Neural crest cell (in vitro differentiated cells): Measurements from ENCODE around the gene EIF2AK2. TPM values are rescaled to one million over a fixed set of nuclear protein-coding genes. Genes with fewer than 3 reads are reported as not detected.

ENCODE experiments used
- DNase-seq: peaks from one replicate; pipeline ENCODE4 v3.0.0; 2021; ENCODE audit warnings: low read depth, mixed read lengths, low spot score
- H3K27ac Mint-ChIP-seq: one replicate; pipeline ENCODE4 v1.8.0; 2021; ENCODE audit warnings: mild to moderate bottlenecking, mixed read lengths; ENCODE audit not compliant: unreplicated experiment
- H3K27me3 Mint-ChIP-seq: 2 replicates; pipeline ENCODE4 v1.8.0; 2021; ENCODE audit warnings: low read depth, mild to moderate bottlenecking, mixed read lengths
- H3K36me3 Mint-ChIP-seq: 2 replicates; pipeline ENCODE4 v1.8.0; 2021; ENCODE audit warnings: low read depth, mild to moderate bottlenecking, mixed read lengths
- H3K4me1 Mint-ChIP-seq: 2 replicates; pipeline ENCODE4 v1.8.0; 2021; ENCODE audit warnings: mixed read lengths
- H3K4me3 Mint-ChIP-seq: one replicate; pipeline ENCODE4 v1.8.0; 2021; ENCODE audit warnings: mild to moderate bottlenecking, mixed read lengths
- H3K9me3 Mint-ChIP-seq: 2 replicates; pipeline ENCODE4 v1.8.0; 2021; ENCODE audit warnings: mixed read lengths
- total RNA-seq: library from RNA; stranded (reverse); gene quantifications from 2 replicates; pipeline ENCODE4 v1.2.1, GENCODE V29; 2021
- TF ChIP-seq, protein P1 (sequence below): fragments of 200-600 bp; sonication (generic); conservative IDR thresholded peaks from 2 replicates; pipeline ENCODE4 v1.5.0; 2021; ENCODE audit warnings: antibody characterized with exemption, mild to moderate bottlenecking

EIF2AK2 gene
- total RNA-seq, 1 donor from 2014 or later = 34.1 TPM

DNA sequence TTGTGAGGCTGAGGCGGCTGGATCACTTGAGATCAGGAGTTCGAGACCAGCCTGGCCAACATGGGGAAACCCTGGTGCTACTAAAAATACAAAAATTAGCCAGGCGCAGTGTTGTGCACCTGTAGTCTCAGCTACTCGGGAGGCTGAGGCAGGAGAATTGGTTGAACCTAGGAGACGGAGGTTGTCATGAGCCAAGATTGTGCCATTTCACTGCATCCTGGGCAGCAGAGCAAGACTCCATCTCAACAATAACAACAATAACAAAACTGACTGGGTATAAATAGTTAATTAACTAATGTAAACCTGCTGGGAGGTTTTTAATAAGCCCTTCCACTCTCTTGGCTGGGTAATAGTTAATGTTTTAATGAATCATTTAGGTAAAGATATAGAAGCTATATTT is 23.9 kb upstream of the EIF2AK2 start:
- DNase-seq = no peak
- Mint-ChIP-seq H3K9me3 (no peaks in the 10 kb centered on the region), H3K4me3 (no peak overlapping the region), H3K27ac (no peak overlapping the region), H3K4me1 (no peaks in the 10 kb centered on the region), H3K27me3 (no peaks in the 10 kb centered on the region), H3K36me3 (no peaks in the 10 kb centered on the region)
- TF ChIP-seq, protein P1, sequence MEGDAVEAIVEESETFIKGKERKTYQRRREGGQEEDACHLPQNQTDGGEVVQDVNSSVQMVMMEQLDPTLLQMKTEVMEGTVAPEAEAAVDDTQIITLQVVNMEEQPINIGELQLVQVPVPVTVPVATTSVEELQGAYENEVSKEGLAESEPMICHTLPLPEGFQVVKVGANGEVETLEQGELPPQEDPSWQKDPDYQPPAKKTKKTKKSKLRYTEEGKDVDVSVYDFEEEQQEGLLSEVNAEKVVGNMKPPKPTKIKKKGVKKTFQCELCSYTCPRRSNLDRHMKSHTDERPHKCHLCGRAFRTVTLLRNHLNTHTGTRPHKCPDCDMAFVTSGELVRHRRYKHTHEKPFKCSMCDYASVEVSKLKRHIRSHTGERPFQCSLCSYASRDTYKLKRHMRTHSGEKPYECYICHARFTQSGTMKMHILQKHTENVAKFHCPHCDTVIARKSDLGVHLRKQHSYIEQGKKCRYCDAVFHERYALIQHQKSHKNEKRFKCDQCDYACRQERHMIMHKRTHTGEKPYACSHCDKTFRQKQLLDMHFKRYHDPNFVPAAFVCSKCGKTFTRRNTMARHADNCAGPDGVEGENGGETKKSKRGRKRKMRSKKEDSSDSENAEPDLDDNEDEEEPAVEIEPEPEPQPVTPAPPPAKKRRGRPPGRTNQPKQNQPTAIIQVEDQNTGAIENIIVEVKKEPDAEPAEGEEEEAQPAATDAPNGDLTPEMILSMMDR = no peak

DNA sequence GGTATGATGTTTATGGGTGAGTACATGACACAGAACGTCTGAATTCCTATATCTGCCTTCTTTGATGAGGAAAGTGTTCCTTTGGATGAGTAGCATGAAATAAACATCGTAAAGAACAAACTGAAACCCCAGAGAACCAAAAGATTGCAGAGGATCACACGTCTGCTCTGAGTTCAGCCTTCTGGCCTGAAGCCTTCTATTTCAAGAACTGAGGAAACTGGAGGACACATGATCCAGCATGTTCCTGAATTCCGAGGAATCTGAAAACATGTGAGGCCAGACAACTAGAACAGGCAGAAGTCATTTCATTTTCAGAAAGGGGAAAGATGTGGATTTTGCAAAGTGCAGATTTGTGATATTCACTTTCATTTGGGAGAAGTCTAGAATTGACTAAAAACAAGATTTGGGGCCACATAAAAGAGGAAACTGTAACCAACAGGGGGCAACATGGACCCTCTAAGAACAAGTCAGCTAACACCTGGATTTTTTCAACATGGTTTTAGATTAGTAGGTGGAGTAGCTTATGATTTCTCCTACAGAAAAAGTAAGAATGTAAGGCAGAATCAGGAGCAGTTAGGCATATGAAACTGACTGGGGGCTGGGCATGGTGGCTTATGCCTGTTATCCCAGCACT is 23.3 kb upstream of the EIF2AK2 start:
- TF ChIP-seq, protein P1 = no peak
- Mint-ChIP-seq H3K36me3 (no peaks in the 10 kb centered on the region), H3K4me3 (no peak overlapping the region), H3K9me3 (no peaks in the 10 kb centered on the region), H3K27me3 (no peaks in the 10 kb centered on the region), H3K27ac (no peak overlapping the region), H3K4me1 (no peaks in the 10 kb centered on the region)
- no peak for DNase-seq

DNA sequence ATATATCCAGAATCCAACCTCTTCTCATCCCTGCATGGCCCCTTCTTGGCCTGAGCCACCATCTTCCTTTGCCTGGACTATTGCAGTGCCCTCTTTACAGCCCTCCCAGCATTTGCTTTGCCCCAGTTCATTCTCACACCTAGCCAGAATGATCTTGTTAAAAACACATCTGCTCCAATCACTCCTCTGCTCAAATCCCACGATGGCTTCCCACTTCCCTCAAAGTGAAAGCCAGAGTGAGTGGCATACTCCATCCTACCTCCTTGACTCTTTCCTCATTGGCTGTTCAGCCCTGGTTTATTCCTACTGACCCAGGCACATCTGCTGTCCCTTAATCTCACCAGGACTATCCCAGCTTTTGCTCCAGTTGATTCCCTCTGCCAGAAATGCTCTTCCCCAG is 17.0 kb upstream of the EIF2AK2 start:
- Mint-ChIP-seq H3K4me3 (no peak overlapping the region), H3K27ac (peak overlapping the region; percentile 3), H3K4me1 (no peaks in the 10 kb centered on the region), H3K36me3 (no peaks in the 10 kb centered on the region), H3K9me3 (no peaks in the 10 kb centered on the region), H3K27me3 (no peaks in the 10 kb centered on the region)
- no peak for DNase-seq
- TF ChIP-seq, protein P1 = no peak

DNA sequence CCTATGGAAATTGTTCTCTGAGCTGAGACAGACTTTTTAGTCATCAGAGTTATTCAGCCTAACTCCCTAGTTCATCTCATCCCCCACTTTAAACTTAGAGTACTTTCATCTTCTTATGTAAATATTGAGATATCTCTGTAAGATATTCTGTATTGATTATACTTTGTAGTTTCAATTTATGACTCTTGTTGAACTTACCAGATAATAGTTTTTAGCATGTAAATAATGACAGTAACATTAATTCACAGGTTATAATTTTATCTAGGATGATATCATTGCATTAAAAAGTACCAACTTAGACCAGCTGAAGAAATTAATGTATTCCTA is 14.8 kb upstream of the EIF2AK2 start:
- Mint-ChIP-seq H3K27ac (no peak overlapping the region), H3K9me3 (no peaks in the 10 kb centered on the region), H3K27me3 (no peaks in the 10 kb centered on the region), H3K36me3 (no peaks in the 10 kb centered on the region), H3K4me1 (no peaks in the 10 kb centered on the region), H3K4me3 (no peak overlapping the region)
- no peak for DNase-seq
- TF ChIP-seq, protein P1 = no peak

DNA sequence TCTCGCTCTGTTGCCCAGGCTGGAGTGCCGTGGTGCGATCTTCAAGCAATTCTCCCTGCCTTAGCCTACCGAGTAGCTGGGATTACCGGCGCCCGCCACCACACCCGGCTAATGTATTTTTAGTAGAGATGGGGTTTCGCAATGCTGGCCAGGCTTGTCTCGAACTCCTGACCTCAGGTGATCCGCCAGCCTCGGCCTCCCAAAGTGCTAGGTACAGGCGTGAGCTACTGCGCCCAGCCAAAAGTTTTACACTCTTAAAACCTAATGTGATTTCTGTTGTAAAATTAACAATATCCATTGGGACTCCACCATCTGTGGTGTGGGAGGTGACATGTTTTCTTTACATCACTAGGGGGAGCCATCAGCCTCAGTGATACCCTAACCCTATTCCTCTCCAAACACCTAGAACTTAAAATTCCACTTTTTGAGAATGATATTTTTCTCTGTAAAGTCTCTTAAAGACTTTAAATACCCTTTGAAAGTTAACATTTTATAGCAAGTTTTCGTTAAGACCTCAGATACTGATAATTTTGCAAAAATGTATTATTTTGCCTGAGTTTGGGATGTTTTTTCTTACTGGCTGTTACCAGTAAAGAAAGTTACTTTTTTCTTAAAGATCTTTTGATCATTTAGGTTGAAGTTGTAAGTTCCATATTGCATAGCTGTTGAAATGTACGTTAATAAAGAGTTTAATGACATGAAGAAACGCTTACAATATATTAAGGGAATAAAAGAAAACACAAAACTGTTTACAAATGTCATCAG is 11.6 kb upstream of the EIF2AK2 start:
- Mint-ChIP-seq H3K27me3 (no peaks in the 10 kb centered on the region), H3K27ac (no peak overlapping the region), H3K9me3 (peaks cover 11% of the 10 kb centered on the region), H3K4me1 (no peaks in the 10 kb centered on the region), H3K36me3 (peaks cover 12% of the 10 kb centered on the region), H3K4me3 (no peak overlapping the region)
- TF ChIP-seq, protein P1 = peak; percentile 79
- DNase-seq = no peak
